ENCODE data around the gene FCN3.
A peak's percentile ranks its signal among the peaks of the same experiment; 100 is the strongest.

FCN3 gene

GRCh38 chr1:27361553-27361952 is 13.1 kb downstream of the FCN3 start:
- no peak overlapping the region for H3K4me3 ChIP-seq
- H3K27ac ChIP-seq: no peak overlapping the region

- peak overlapping the region in 1 of 7 experiments; percentile 14 for H3K4me3 ChIP-seq
- peak overlapping the region in 1 of 21 experiments; percentile 45 for H3K27ac ChIP-seq
Measured at GRCh38 chr1:27361044-27361402, 13.6 kb downstream of the FCN3 start.

- peak overlapping the region; percentile 10 to 39 (median 15) for H3K4me3 ChIP-seq
- peak overlapping the region in 3 of 21 experiments; percentile 31 to 45 (median 40) for H3K27ac ChIP-seq
Measured at GRCh38 chr1:27360159-27361043, 14.2 kb downstream of the FCN3 start.

GRCh38 chr1:27359822-27360158 is 14.8 kb downstream of the FCN3 start:
- Histone ChIP-seq H3K27ac (peak overlapping the region in 1 of 21 experiments; percentile 31), H3K4me3 (peak overlapping the region in 1 of 7 experiments; percentile 11)

GRCh38 chr1:27358928-27359313 is 15.7 kb downstream of the FCN3 start:
- H3K4me3 ChIP-seq: no peak overlapping the region
- H3K27ac ChIP-seq: no peak overlapping the region

GRCh38 chr1:27358038-27358927 is 16.3 kb downstream of the FCN3 start:
- H3K27ac ChIP-seq: no peak overlapping the region
- H3K4me3 ChIP-seq: no peak overlapping the region

- Histone ChIP-seq H3K27ac (peak overlapping the region in 14 of 21 experiments; percentile 1 to 78 (median 54)), H3K4me3 (peak overlapping the region in 5 of 7 experiments; percentile 5 to 30 (median 15))
Measured at GRCh38 chr1:27357281-27358037, 17.2 kb downstream of the FCN3 start.

- Histone ChIP-seq H3K4me3 (peak overlapping the region in 4 of 7 experiments; percentile 14 to 30 (median 22)), H3K27ac (peak overlapping the region in 12 of 21 experiments; percentile 4 to 78 (median 58))
Measured at GRCh38 chr1:27356619-27357280, 17.9 kb downstream of the FCN3 start.

- Histone ChIP-seq H3K4me3 (peak overlapping the region in 1 of 7 experiments; percentile 30), H3K27ac (peak overlapping the region in 6 of 21 experiments; percentile 52 to 78 (median 70))
Measured at GRCh38 chr1:27356277-27356618, 18.4 kb downstream of the FCN3 start.

- no peak overlapping the region for H3K4me3 ChIP-seq
- H3K27ac ChIP-seq: peak overlapping the region in 2 of 21 experiments; percentile 7 to 71
Measured at GRCh38 chr1:27355683-27356082, 18.9 kb downstream of the FCN3 start.

- Histone ChIP-seq H3K27ac (no peak overlapping the region), H3K4me3 (no peak overlapping the region)
Measured at GRCh38 chr1:27353629-27354028, 21.0 kb downstream of the FCN3 start.

GRCh38 chr1:27353166-27353565 is 21.5 kb downstream of the FCN3 start:
- no peak overlapping the region for H3K27ac ChIP-seq

GRCh38 chr1:27351541-27352107 is 23.0 kb downstream of the FCN3 start:
- Histone ChIP-seq H3K27ac (peak overlapping the region in 3 of 21 experiments; percentile 7 to 22 (median 19)), H3K4me3 (no peak overlapping the region)

More at GRCh38 chr1:27353166-27353565, 21.5 kb downstream of the FCN3 start:
- no peak overlapping the region for H3K4me3 ChIP-seq

GRCh38 chr1:27350663-27351540 is 23.7 kb downstream of the FCN3 start:
- Histone ChIP-seq H3K4me3 (no peak overlapping the region), H3K27ac (peak overlapping the region in 3 of 21 experiments; percentile 7 to 22 (median 19))

GRCh38 chr1:27349784-27350662 is 24.6 kb downstream of the FCN3 start:
- Histone ChIP-seq H3K4me3 (peak overlapping the region; percentile 13 to 35 (median 21)), H3K27ac (peak overlapping the region in 18 of 21 experiments; percentile 10 to 78 (median 64))

- Histone ChIP-seq H3K4me3 (peak overlapping the region; percentile 13 to 35 (median 21)), H3K27ac (peak overlapping the region in 20 of 21 experiments; percentile 28 to 78 (median 64))
Measured at GRCh38 chr1:27348861-27349783, 25.5 kb downstream of the FCN3 start.
